Activated naive CD4-positive, alpha-beta T cell treated with anti-CD3 and anti-CD28 coated beads, Interleukin-2, amount 50 U/mL, for 16 hours (primary cell): Measurements from ENCODE around the gene LSM11.

Experiments used
- DNase-seq: peaks from one replicate; pipeline ENCODE4 v3.0.0-alpha.2; 2020

The LSM11 gene

GRCh38 chr5:157778121-157778805 is 34.8 kb downstream of the LSM11 start:
- DNase-seq: no peak

- no peak for DNase-seq
These were observed 35.7 kb downstream of the LSM11 start for GRCh38 chr5:157779221-157779620.

- no peak for DNase-seq
These were observed 42.3 kb downstream of the LSM11 start for GRCh38 chr5:157785801-157786200.

- DNase-seq: no peak
These were observed 49.8 kb downstream of the LSM11 start for GRCh38 chr5:157793301-157793700.

GRCh38 chr5:157799578-157799977 is 56.1 kb downstream of the LSM11 start:
- no peak for DNase-seq

- DNase-seq: no peak
These were observed 56.6 kb downstream of the LSM11 start for GRCh38 chr5:157800137-157800536.

GRCh38 chr5:157802736-157803135 is 59.2 kb downstream of the LSM11 start:
- no peak for DNase-seq

GRCh38 chr5:157808043-157808442 is 64.5 kb downstream of the LSM11 start:
- no peak for DNase-seq
